GM12892 (cell line): ENCODE measurements around the gene EIF3B.

Source experiments
- POLR2AphosphoS5 ChIP-seq: IDR thresholded peaks from 2 replicates; pipeline ENCODE4 v1.6.1; 2011; ENCODE audit warnings: low read depth, low read length, control low read depth
- TAF1 ChIP-seq: IDR thresholded peaks from 2 replicates; pipeline ENCODE4 v1.6.1; 2011; ENCODE audit warnings: low read depth, mild to moderate bottlenecking, control low read depth, low read length, borderline replicate concordance

DNA sequence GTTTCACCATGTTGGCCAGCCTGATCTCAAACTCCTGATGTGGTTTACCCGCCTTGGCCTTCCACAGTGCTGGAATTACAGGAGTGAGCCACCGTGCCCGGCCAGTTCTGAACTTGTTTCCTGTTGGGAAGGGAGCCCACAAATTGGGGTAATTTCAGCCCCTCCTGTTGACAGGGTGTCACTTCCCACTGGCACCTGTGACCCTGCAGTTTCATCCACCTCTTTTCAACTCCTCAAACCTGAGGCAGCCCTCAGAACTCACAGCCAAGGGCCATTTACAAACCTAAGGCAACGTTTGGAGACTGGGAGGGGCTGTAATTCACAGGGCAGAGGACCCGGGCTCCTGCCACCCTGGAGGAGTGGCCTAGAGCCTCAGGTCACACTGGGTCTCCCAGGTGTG is 26.6 kb downstream of the EIF3B start:
- TF ChIP-seq TAF1 (no peak), POLR2AphosphoS5 (no peak)
